ENCODE results near the gene REPS2.
"Not testable (repeated sequence)": the region's sequence is repeated elsewhere in the genome, so short reads cannot be mapped to it uniquely, and the experiment has no call there.

Gene REPS2

DNA sequence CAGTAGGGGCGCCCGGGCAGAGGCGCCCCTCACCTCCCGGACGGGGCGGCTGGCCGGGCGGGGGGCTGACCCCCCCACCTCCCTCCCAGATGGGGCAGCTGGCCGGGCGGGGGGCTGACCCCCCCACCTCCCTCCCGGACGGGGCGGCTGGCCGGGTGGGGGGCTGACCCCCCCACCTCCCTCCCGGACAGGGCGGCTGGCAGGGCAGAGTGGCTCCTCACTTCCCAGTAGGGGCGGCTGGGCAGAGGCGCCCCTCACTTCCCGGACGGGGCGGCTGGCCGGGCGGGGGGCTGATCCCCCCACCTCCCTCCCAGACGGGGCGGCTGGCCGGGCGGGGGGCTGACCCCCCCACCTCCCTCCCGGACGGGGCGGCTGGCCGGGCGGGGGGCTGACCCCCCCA, 18.5 kb downstream of the REPS2 start:
- not testable (repeated sequence) for DNase-seq

GRCh38 chrX:16966752-16967448, 20.4 kb downstream of the REPS2 start:
- DNase-seq = no peak

- DNase-seq = not testable (repeated sequence)
These were observed 22.3 kb downstream of the REPS2 start for GRCh38 chrX:16968753-16969152.

- no peak for DNase-seq
These were observed 24.5 kb downstream of the REPS2 start for GRCh38 chrX:16970977-16971376.

GRCh38 chrX:16971694-16972093, 25.2 kb downstream of the REPS2 start:
- no peak for DNase-seq

DNA sequence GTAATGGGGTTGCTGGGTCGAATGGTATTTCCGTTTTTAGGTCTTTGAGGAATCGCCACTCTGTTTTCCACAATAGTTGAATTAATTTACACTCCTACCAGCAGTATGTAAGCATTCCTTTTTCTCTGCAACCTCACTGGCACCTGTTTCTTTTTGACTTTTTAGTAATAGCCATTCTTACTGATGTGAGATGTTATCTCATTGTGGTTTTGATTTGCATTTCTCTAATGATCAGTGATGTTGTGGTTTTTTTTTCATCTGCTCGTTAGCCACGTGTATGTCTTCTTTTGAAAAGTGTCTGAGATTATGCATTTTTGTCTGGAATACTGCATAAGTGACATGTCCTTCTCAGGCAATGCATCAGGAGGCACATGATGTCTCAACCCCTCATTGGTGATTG, 28.8 kb downstream of the REPS2 start:
- no peak for DNase-seq

DNA sequence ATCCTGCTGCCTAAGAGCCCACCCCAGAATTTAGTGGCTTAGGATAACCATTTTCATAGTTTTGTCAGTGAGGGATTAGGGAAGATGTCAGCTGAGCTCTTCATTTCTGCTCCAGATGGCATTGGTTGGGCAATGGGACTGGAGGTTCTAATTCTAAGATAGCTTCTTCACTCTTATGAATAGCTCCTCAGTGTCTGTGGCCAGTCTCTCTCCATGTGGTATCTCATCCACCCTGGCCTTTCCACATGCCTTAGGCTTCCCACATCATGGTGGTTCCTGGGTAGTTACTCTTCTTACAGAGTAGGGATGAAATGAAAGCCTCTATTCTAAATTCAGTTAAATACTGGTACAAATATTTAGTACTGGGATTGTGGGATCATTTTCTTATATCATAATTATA, 31.3 kb downstream of the REPS2 start:
- DNase-seq = no peak

- no peak for DNase-seq
These were observed 31.9 kb downstream of the REPS2 start for GRCh38 chrX:16978193-16978984.

- no peak for DNase-seq
These were observed 32.8 kb downstream of the REPS2 start for GRCh38 chrX:16979226-16979625.

DNA sequence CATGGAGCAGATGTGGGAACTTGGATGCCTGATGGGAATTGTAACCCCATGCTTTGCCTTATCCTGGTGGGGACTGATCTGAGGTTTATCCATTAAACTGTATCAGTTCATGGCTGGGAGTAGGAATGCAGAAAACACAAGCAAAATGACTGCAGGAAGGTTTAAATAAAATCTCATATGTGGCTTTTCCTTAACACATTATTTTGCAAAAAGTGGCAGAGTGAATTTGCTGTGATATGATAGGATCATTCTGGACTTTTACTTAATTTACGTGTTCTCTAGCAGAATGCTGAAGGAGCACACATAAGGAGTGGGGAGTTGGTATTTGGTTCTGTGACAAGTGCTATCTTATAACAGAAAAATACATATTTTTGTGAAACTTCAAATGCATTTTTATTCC, 34.8 kb downstream of the REPS2 start:
- no peak for DNase-seq

- no peak for DNase-seq
These were observed 35.5 kb downstream of the REPS2 start for GRCh38 chrX:16981980-16982379.

DNA sequence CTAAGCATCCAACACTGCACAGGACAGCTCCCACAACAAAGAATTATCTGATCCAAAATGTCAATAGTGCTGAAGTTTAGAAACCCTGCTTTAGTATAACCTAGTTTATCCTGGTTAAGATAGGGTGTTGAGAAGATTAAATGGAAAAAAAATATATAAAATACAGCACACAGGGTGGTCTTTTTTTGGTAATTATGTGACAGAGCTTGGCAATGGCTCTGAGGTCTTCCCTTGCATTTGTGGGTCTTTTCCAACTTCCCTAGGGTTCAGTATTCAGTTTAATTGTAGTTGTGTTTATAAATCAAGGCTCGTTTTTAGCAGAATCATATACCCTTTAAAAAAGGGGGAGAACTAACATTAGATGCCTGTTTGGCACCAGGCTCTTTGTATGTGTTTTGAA, 36.6 kb downstream of the REPS2 start:
- DNase-seq = no peak

DNA sequence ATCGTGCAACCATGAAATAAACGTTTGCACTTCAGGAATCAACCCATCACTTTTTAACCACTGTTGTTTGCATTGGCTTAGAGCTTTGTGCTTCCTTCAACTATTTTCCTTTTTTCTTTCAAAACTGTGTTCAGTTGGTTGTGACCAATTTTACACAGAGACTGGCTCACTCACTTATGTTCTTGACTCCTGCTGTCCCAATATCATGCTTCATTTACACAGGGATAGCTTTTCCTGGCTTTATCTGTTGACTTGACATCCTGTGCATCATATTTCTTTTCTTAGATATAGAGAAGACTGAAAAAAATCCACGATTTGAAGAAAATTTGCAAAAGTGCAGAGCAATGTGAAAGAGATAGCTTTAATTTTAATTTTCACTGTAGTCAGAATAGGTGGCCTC, 38.8 kb downstream of the REPS2 start:
- no peak for DNase-seq

DNA sequence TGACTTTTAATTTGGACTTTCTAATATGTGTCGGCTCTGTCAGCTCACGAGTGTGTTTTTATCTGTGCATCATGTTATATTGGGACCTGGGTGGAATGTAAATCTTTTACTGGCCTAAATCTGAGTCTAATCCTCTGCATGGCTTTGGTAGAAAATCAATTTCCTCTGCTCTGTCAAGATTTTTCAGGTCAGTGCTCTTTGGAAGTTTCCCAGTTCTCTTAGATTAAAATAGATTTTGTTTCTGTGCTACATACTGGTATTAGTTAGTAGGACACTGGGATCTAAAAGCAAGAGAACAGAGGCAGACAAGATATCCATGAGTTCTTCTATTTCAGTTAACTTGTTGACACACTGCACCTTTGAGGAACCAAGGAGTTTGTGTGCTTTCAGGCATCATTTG, 39.7 kb downstream of the REPS2 start:
- DNase-seq = no peak

GRCh38 chrX:16989750-16990149, 43.3 kb downstream of the REPS2 start:
- DNase-seq = no peak

GRCh38 chrX:16990839-16991238, 44.4 kb downstream of the REPS2 start:
- no peak for DNase-seq

DNA sequence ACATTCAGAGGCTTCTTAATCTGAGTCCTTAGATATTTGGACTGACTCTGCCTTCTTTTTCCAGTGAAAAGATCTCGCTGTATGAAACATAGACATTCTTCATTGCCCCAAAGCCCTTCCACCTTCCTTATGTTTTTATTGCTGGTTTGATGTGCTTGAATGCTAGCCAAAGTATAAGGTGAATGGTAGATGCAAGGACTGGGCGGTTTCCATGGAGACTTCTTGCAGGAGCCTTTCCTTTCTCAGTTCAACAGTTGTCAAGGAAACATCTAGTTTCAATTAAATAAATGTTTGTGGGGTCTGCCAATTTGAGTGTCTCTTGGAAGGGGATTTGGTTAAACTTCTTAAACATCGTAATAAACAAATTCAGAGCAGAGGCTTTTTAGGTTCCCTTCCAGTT, 46.0 kb downstream of the REPS2 start:
- no peak for DNase-seq

DNA sequence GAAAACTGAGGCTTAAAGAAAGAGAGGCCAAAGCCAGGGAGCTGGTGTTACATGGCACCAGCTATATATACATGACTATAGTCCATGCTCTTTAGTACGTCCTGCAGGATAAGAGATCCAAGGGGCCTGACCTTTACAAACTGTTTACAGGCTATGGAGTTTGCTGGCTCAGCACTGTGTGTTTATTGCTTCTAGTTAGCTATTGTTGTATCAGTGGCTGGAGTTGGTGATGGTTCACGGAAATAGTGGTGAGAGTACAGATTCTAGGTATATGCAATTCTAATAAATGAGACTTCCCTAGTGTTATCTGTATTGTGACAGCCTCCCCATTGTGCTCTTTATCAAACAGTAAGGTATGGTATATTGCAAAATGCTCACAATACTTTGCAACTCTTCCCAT, 46.5 kb downstream of the REPS2 start:
- no peak for DNase-seq

GRCh38 chrX:16993791-16994318, 47.4 kb downstream of the REPS2 start:
- DNase-seq = no peak

DNA sequence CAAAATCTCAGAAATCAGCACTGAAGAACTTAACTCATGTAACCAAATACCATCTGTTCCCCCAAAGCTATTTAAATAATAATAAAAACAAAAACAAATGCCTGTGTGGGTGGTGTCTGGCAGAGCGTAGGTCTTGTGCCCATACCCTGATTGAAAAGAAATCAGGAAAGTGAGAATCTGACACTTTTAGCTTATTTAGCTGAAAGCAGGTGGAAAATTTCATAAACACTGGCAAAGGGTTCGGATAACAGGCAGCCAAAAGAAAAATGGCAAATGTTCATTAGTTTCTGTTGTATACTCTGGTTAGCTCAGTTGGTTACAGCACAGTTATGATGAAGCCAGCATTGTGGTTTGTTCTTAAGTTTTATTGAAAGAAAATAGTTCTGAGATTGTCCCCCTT, 48.3 kb downstream of the REPS2 start:
- DNase-seq = no peak

DNA sequence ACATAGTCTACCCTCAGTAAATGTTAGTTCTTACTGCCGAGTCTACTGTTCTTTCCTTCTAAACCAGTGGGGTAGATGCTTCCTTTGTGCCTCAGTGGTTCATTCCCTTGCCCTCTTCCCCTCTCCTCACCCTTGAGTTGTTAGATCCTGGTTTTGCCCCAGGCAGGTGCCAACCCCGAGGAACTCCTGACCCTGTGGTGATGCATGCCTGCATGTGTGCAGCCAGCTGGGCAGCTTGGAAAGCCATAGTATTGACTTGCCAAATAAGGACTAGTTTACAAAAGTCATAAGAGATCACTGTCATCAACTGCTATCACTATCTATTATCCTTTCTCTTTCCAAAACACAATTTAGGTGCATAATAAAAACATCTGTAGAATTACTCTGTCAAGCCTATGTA, 50.9 kb downstream of the REPS2 start:
- DNase-seq = no peak

DNA sequence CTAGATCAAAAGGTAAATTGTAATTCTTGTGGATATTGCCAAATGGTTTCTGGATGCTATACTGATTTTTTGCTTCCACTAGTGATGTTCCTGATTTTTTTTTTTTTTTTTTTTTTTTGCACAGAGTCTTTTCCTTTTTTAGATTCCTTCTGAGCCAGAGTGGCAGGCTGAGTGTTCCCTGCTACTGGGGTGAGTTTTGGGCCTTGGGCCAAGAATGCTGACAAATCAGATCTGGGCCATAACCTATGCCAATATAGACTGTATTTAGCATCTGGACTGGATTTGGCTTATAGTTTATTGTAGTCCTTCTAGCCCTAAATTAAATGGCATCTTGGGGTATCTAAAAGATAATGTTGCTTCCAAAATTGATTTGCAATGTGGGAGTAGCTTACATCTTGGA, 52.8 kb downstream of the REPS2 start:
- DNase-seq = no peak

DNA sequence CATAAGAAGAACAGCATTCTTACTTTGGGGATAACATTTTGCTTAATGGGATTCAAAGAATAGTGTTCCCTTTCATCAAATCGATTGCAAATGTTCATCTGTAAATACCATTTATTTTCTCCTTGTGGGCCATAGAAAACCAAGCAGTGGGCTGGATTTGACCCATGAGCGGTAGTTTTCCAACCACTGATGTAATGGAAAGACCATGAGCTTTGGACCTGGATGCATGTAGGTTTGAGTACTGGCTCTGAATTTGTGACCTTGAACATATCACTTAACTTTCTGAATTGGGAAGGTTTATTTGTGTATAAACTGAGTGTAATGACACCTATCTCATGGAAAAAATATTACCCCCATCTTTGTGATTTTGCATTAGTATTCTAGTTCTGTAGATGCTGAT, 54.3 kb downstream of the REPS2 start:
- no peak for DNase-seq

DNA sequence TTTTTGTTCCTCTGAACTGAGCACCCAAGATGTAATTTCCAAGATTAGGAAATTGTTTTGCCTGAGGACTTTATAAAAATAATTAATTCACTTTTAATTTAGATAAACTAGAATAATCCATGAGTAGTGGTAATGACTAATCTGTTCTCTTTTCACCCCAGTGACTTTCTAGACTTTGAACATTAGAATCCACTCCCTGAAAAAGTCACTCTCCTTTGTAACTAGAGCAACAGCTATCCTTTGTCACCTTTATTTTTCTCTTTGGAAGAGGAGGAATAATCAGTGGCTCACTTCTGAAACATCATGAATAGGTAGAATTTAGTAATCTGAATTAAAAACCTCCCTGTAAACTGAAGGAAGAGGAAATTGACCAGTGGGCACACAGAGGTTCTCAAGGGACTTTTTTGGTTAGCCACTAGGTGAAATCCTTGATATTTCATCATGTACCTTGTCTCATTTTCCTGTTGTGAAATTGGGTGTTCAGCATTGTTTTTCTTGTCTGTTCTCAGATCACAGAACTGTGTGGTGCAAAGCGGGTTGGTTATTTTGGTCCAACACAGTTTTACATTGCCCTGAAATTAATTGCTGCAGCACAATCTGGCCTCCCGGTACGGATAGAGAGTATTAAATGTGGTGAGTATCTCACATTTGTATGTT, 59.4 kb downstream of the REPS2 start:
- DNase-seq = no peak
